Prostate gland (tissue), 2 donors: ENCODE data around the gene SLC22A4.

ENCODE experiments used
- POLR2A ChIP-seq: fragments of 450-650 bp; IDR thresholded peaks from one replicate; pipeline ENCODE4 v1.6.1; 2016; ENCODE audit warnings: antibody characterized with exemption, mild to moderate bottlenecking
- TF ChIP-seq, protein P1 (sequence below), 4 experiments: fragments of 200-600 bp in 2 of 4; fragments of 450-650 bp in 2 of 4; sonication (generic) in 2 of 4; IDR thresholded peaks; 1 replicate in 3 of 4; 2 replicates in 1 of 4; pipeline ENCODE4 v1.5.1; 2016 to 2019; ENCODE audit warnings: antibody characterized with exemption in 4 of 4, mild to moderate bottlenecking in 2 of 4, moderate library complexity in 2 of 4

DNA sequence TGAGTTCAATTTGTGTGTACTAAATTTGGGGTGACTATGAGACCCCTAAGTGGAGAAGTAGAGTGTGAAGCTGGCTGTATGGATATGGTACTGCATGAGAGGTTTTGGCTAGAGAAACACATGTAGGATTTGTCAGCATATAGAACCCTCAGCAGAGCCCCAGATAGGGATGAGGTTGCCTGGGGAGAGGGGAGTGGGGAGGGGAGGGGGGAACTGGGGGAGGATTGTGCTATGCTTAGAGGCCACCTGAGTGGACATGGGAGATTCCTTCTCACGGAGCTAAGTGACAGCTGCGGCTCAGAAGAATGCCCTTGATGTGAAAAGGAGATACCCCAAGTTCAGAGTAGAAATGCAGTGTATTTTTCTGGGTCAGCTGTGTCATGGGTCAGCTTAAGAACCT, 86.5 kb downstream of the SLC22A4 start:
- TF ChIP-seq, protein P1, sequence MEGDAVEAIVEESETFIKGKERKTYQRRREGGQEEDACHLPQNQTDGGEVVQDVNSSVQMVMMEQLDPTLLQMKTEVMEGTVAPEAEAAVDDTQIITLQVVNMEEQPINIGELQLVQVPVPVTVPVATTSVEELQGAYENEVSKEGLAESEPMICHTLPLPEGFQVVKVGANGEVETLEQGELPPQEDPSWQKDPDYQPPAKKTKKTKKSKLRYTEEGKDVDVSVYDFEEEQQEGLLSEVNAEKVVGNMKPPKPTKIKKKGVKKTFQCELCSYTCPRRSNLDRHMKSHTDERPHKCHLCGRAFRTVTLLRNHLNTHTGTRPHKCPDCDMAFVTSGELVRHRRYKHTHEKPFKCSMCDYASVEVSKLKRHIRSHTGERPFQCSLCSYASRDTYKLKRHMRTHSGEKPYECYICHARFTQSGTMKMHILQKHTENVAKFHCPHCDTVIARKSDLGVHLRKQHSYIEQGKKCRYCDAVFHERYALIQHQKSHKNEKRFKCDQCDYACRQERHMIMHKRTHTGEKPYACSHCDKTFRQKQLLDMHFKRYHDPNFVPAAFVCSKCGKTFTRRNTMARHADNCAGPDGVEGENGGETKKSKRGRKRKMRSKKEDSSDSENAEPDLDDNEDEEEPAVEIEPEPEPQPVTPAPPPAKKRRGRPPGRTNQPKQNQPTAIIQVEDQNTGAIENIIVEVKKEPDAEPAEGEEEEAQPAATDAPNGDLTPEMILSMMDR (IDR thresholded peaks at IDR 0.05), result no peak
- TF ChIP-seq POLR2A, result no peak
